H1 (cell line): ENCODE results near the gene POLE2. TPM values are rescaled to one million over a fixed set of nuclear protein-coding genes. Genes with fewer than 3 reads are reported as not detected.

Experiments
- CTCF ChIA-PET: fragments of 300-600 bp; sonication (Branson Sonifier 250); formaldehyde crosslinking; loops from one replicate; lab custom pipeline; 2021; ENCODE audit not compliant: partially characterized antibody; lab: Charles Lee
- POLR2A ChIA-PET: fragments of 300-600 bp; sonication (Branson Sonifier 250); formaldehyde crosslinking; loops from one replicate; lab custom pipeline; 2021; ENCODE audit warnings: inconsistent platforms; ENCODE audit not compliant: partially characterized antibody; lab: Charles Lee
- DNase-seq, 2 experiments: peaks; one replicate each; pipeline versions ENCODE4 v3.0.0 to v3.0.0-alpha.2; 2010 to 2022; ENCODE audit warnings: low spot score in 2 of 2, low read depth in 1 of 2, mixed read lengths in 1 of 2
- FAIRE-seq: peaks from 2 replicates; lab custom pipeline; 2011; peaks lifted over from hg19 to GRCh38; lab: Jason Lieb, UNC
- H2AFZ ChIP-seq: 2 replicates; pipeline ENCODE4 v1.8.1; 2012; ENCODE audit warnings: low read length, inconsistent platforms
- H2AK5ac ChIP-seq: 2 replicates; pipeline ENCODE4 v1.6.1; 2013; ENCODE audit warnings: low read depth, low read length
- H2BK120ac ChIP-seq: replicated peaks from 2 replicates; pipeline ENCODE3; 2013; ENCODE audit warnings: low read depth, low read length, inconsistent platforms
- H2BK12ac ChIP-seq: 2 replicates; pipeline ENCODE4 v1.6.1; 2013; ENCODE audit warnings: low read depth, low read length
- H2BK15ac ChIP-seq: 2 replicates; pipeline ENCODE4 v1.6.1; 2013; ENCODE audit warnings: low read length
- H2BK20ac ChIP-seq: 2 replicates; pipeline ENCODE4 v1.6.1; 2013; ENCODE audit warnings: low read length
- H2BK5ac ChIP-seq: 2 replicates; pipeline ENCODE4 v1.6.1; 2013; ENCODE audit warnings: low read depth, low read length
- H3K14ac ChIP-seq: 2 replicates; pipeline ENCODE4 v1.6.1; 2013; ENCODE audit warnings: inconsistent platforms; ENCODE audit not compliant: insufficient read length
- H3K18ac ChIP-seq: 2 replicates; pipeline ENCODE4 v1.6.1; 2013; ENCODE audit warnings: low read length; ENCODE audit errors: extremely low read depth
- H3K23ac ChIP-seq: 2 replicates; pipeline ENCODE4 v1.6.1; 2013; ENCODE audit warnings: inconsistent platforms; ENCODE audit not compliant: insufficient read length
- H3K23me2 ChIP-seq: 2 replicates; pipeline ENCODE4 v1.6.1; 2013; ENCODE audit warnings: low read depth, low read length
- H3K27ac ChIP-seq: 2 replicates; pipeline ENCODE4 v1.6.1; 2011; ENCODE audit warnings: low read depth, low read length, inconsistent platforms
- H3K27me3 ChIP-seq, 4 experiments: replicated peaks in 1 of 4; 1 replicate in 1 of 4; 2 replicates in 3 of 4; pipeline versions ENCODE4 v1.6.1 to v1.8.1; 2011 to 2013; ENCODE audit warnings: low read length in 3 of 4, mild to moderate bottlenecking in 3 of 4, inconsistent platforms in 2 of 4, mixed read lengths in 2 of 4, moderate library complexity in 1 of 4; ENCODE audit not compliant: control insufficient read depth in 3 of 4, insufficient read depth in 3 of 4; ENCODE audit errors: extremely low read depth in 1 of 4
- H3K36me3 ChIP-seq, 4 experiments: 2 replicates each; pipeline versions ENCODE4 v1.6.1 to v1.8.1; 2011 to 2013; ENCODE audit warnings: mild to moderate bottlenecking in 4 of 4, low read length in 3 of 4, moderate library complexity in 2 of 4, control low read depth in 1 of 4, inconsistent platforms in 1 of 4; ENCODE audit not compliant: insufficient read depth in 4 of 4, control insufficient read depth in 2 of 4
- H3K4ac ChIP-seq: replicated peaks from 2 replicates; pipeline ENCODE3; 2013; ENCODE audit warnings: low read length, low read depth, mixed read lengths, inconsistent platforms; ENCODE audit not compliant: insufficient read length
- H3K4me1 ChIP-seq, 4 experiments: replicated peaks in 1 of 4; 1 replicate in 1 of 4; 2 replicates in 3 of 4; pipeline versions ENCODE4 v1.6.1 to v1.8.1; 2011 to 2013; ENCODE audit warnings: low read length in 3 of 4, inconsistent platforms in 2 of 4, mixed read lengths in 1 of 4; ENCODE audit not compliant: insufficient read depth in 4 of 4, control insufficient read depth in 3 of 4
- H3K4me2 ChIP-seq, 2 experiments: 2 replicates each; pipeline versions ENCODE4 v1.6.1 to v1.8.1; 2011 to 2013; ENCODE audit warnings: low read depth in 2 of 2, low read length in 2 of 2, control low read depth in 1 of 2, inconsistent platforms in 1 of 2, mild to moderate bottlenecking in 1 of 2; ENCODE audit not compliant: insufficient read depth in 1 of 2
- H3K4me3 ChIP-seq, 4 experiments: fragments of 200-600, 300-600 bp in 1 of 4; sonication (generic), shearing (Covaris generic), sonication (Bioruptor Twin) in 1 of 4; 2 replicates each; pipeline versions ENCODE4 v1.5.1 to v1.8.1; 2011 to 2016; ENCODE audit warnings: low read length in 4 of 4, low read depth in 3 of 4, control low read depth in 2 of 4, inconsistent platforms in 2 of 4, mild to moderate bottlenecking in 2 of 4, mixed read lengths in 1 of 4, moderate library complexity in 1 of 4; ENCODE audit not compliant: insufficient read depth in 2 of 4; ENCODE audit errors: extremely low read depth in 1 of 4
- H3K56ac ChIP-seq: replicated peaks from 2 replicates; pipeline ENCODE3; 2013; ENCODE audit warnings: low read depth, mild to moderate bottlenecking, mixed read lengths, low read length, inconsistent platforms; ENCODE audit not compliant: insufficient read length
- H3K79me1 ChIP-seq: 2 replicates; pipeline ENCODE4 v1.6.1; 2013; ENCODE audit warnings: low read depth, low read length, control low read depth
- H3K79me2 ChIP-seq, 2 experiments: 2 replicates each; pipeline versions ENCODE4 v1.6.1 to v1.8.1; 2012 to 2013; ENCODE audit warnings: low read length in 2 of 2, mild to moderate bottlenecking in 2 of 2, inconsistent platforms in 1 of 2; ENCODE audit not compliant: insufficient read depth in 2 of 2, control insufficient read depth in 1 of 2
- H3K9ac ChIP-seq, 4 experiments: replicated peaks in 1 of 4; 1 replicate in 1 of 4; 2 replicates in 3 of 4; pipeline versions ENCODE4 v1.6.1 to v1.8.1; 2011 to 2013; ENCODE audit warnings: low read depth in 3 of 4, low read length in 3 of 4, control low read depth in 2 of 4, mild to moderate bottlenecking in 2 of 4, moderate library complexity in 2 of 4, inconsistent platforms in 1 of 4; ENCODE audit errors: extremely low read depth in 1 of 4
- H3K9me3 ChIP-seq, 2 experiments: 2 replicates each; pipeline versions ENCODE4 v1.6.1 to v1.8.1; 2012 to 2013; ENCODE audit warnings: mild to moderate bottlenecking in 2 of 2, moderate library complexity in 2 of 2, control low read depth in 1 of 2, inconsistent platforms in 1 of 2, low read depth in 1 of 2, low read length in 1 of 2, mixed read lengths in 1 of 2; ENCODE audit not compliant: insufficient read depth in 2 of 2
- H4K20me1 ChIP-seq, 2 experiments: replicated peaks in 1 of 2; 2 replicates each; pipeline versions ENCODE3 to v1.8.1; 2011 to 2013; ENCODE audit warnings: inconsistent platforms in 2 of 2, low read length in 2 of 2, mild to moderate bottlenecking in 1 of 2; ENCODE audit not compliant: insufficient read depth in 2 of 2, control insufficient read depth in 1 of 2
- H4K5ac ChIP-seq: 2 replicates; pipeline ENCODE4 v1.6.1; 2013; ENCODE audit warnings: low read length, low read depth, mixed read lengths, inconsistent platforms; ENCODE audit not compliant: insufficient read length
- H4K8ac ChIP-seq: 2 replicates; pipeline ENCODE4 v1.8.0; 2013; ENCODE audit warnings: mild to moderate bottlenecking, moderate library complexity, low read length, inconsistent platforms; ENCODE audit not compliant: insufficient read depth; ENCODE audit errors: extremely low read depth
- H4K91ac ChIP-seq: replicated peaks from 2 replicates; pipeline ENCODE3; 2013; ENCODE audit warnings: low read length, mixed read lengths, inconsistent platforms; ENCODE audit not compliant: insufficient read length
- ATF2 ChIP-seq: IDR thresholded peaks from 2 replicates; pipeline ENCODE4 v1.6.1; 2012; ENCODE audit warnings: low read length, inconsistent platforms
- ATF3 ChIP-seq: IDR thresholded peaks from 2 replicates; pipeline ENCODE4 v1.6.1; 2011; ENCODE audit warnings: low read depth, mild to moderate bottlenecking, low read length; ENCODE audit not compliant: insufficient read depth
- CBX5 ChIP-seq: fragments of 300-800, 300-1000 bp; sonication (generic); IDR thresholded peaks from 2 replicates; pipeline ENCODE4 v1.7.1; 2016; ENCODE audit warnings: antibody characterized with exemption, low read length, low read depth
- CHD2 ChIP-seq: IDR thresholded peaks from 2 replicates; pipeline ENCODE4 v1.6.1; 2012; ENCODE audit warnings: low read length, improper control_type of control experiment
- JUND ChIP-seq: IDR thresholded peaks from 2 replicates; pipeline ENCODE4 v1.6.1; 2011; ENCODE audit warnings: mild to moderate bottlenecking, improper control_type of control experiment, low read length
- KDM4A ChIP-seq: IDR thresholded peaks from one replicate; pipeline ENCODE4 v1.7.1; 2012; ENCODE audit warnings: low read depth, mild to moderate bottlenecking, moderate library complexity, low read length, inconsistent platforms; ENCODE audit not compliant: severe bottlenecking
- MAFK ChIP-seq: IDR thresholded peaks from 2 replicates; pipeline ENCODE4 v1.6.1; 2012; ENCODE audit warnings: low read depth, mild to moderate bottlenecking, improper control_type of control experiment, low read length
- PHF8 ChIP-seq: fragments of 200-600 bp; sonication (generic); conservative IDR thresholded peaks from 2 replicates; pipeline ENCODE4 v1.7.1; 2012; ENCODE audit warnings: low read depth, mild to moderate bottlenecking, inconsistent platforms, low read length, moderate library complexity
- RAD21 ChIP-seq, 2 experiments: IDR thresholded peaks in 1 of 2; conservative IDR thresholded peaks in 1 of 2; 2 replicates each; pipeline ENCODE4 v1.6.1; 2011; ENCODE audit warnings: low read depth in 2 of 2, low read length in 2 of 2, improper control_type of control experiment in 1 of 2, inconsistent platforms in 1 of 2, mild to moderate bottlenecking in 1 of 2, moderate library complexity in 1 of 2
- SIN3A ChIP-seq, 2 experiments: IDR thresholded peaks in 1 of 2; conservative IDR thresholded peaks in 1 of 2; 2 replicates each; pipeline ENCODE4 v1.6.1; 2011 to 2012; ENCODE audit warnings: low read length in 2 of 2, improper control_type of control experiment in 1 of 2, low read depth in 1 of 2, mild to moderate bottlenecking in 1 of 2
- YY1 ChIP-seq: IDR thresholded peaks from 2 replicates; pipeline ENCODE4 v1.6.1; 2011; ENCODE audit warnings: low read depth, mild to moderate bottlenecking, low read length
- WGBS, 2 experiments: shearing (Covaris generic) in 1 of 2; methylation state at CpG; one replicate each; pipeline versions ENCODE4 v1.1.6 to v1.1.7; 2013 to 2015; ENCODE audit warnings: low lambda C conversion rate in 2 of 2, mixed read lengths in 2 of 2, inconsistent platforms in 1 of 2, low coverage in 1 of 2, missing lambda C conversion rate in 1 of 2; ENCODE audit not compliant: insufficient replicate concordance in 2 of 2, insufficient coverage in 1 of 2, insufficient read length in 1 of 2; ENCODE audit errors: extremely low coverage in 1 of 2, missing lambda C conversion rate in 1 of 2; 5-methylcytosine and 5-hydroxymethylcytosine counted together
- polyA plus RNA-seq, 7 experiments: library from polyadenylated mRNA; depleted of rRNA in 3 of 7; stranded (reverse) in 5 of 7; unstranded in 2 of 7; fragments of >200 nt in 5 of 7; fragments of 200-250 nt in 2 of 7; gene quantifications; 1 replicate in 5 of 7; 2 replicates in 1 of 7; 4 replicates in 1 of 7; pipeline versions ENCODE4 v1.2.1 to v1.2.3, GENCODE V29; 2011 to 2013; ENCODE audit warnings: missing spikeins in 2 of 7, mixed read lengths in 2 of 7
- total RNA-seq: library from RNA; stranded (reverse); fragmentation: NEBNext Ultra II Directional; extraction: Animal tissue kit (Norgen Biotek cat#: 25700); gene quantifications from 2 replicates; pipeline ENCODE4 v1.2.1, GENCODE V29; 2021

POLE2 gene
- total and polyA plus RNA-seq, 2 of the 8 experiments (the other 6 are each of a cell fraction or from before 2014, with no cell fraction given) = 31.2 to 41.7 TPM

- Histone ChIP-seq H3K9ac (no peak overlapping the region), H2BK20ac (no peak overlapping the region), H4K91ac (no peak overlapping the region), H2BK15ac (no peak overlapping the region), H3K18ac (no peak overlapping the region), H2AFZ (no peak overlapping the region), H3K27ac (no peak overlapping the region), H4K8ac (no peak overlapping the region), H2BK5ac (no peak overlapping the region), H3K56ac (no peak overlapping the region), H3K27me3 (no peaks in the 10 kb centered on the region), H3K4ac (no peak overlapping the region), H3K23ac (no peak overlapping the region), H3K36me3 (peaks cover 0 to 16% (median under 1%) of the 10 kb centered on the region in 4 experiments; a peak in 1 of 8 replicates), H3K14ac (no peak overlapping the region), H3K4me3 (no peak overlapping the region), H3K79me2 (peaks cover 0 to 67% of the 10 kb centered on the region in 2 experiments; a peak in 3 of 4 replicates), H2AK5ac (no peak overlapping the region), H3K23me2 (peaks cover 10% of the 10 kb centered on the region; the same call in 1 of the 2 replicates), H2BK120ac (no peak overlapping the region), H3K4me2 (no peak overlapping the region), H4K5ac (no peak overlapping the region), H3K9me3 (no peaks in the 10 kb centered on the region), H3K4me1 (no peaks in the 10 kb centered on the region), H2BK12ac (no peak overlapping the region), H4K20me1 (peaks cover 4 to 14% of the 10 kb centered on the region in 2 experiments), H3K79me1 (0 out of 2 replicates have a peak, but pooled peaks cover 6% of the 10 kb centered on the region)
- DNase-seq = no peak
- CTCF ChIA-PET = interaction anchor here (1.1 to 1.5 kb wide), 2 partner anchors 40 to 468 kb away, joined by 3 read pairs; no protein-coding TSS in a partner anchor
- WGBS, 2 experiments = 87% methylated on average over 1 of the region's 1 CpG; no CpG with 5 or more reads in 1 of the 2 experiments
- POLR2A ChIA-PET = interaction anchor here (0.6 to 1.5 kb wide), 3 partner anchors 13 to 276 kb away, joined by 3 to 7 read pairs (median 5); partner anchors contain the start of gene POLE2
- no peak for FAIRE-seq
- no peak for TF ChIP-seq ATF2
- TF ChIP-seq MAFK = no peak
- no peak for TF ChIP-seq CHD2
- TF ChIP-seq CBX5 = no peak
- no peak for TF ChIP-seq JUND
- no peak for TF ChIP-seq KDM4A
- no peak for TF ChIP-seq RAD21 (IDR thresholded peaks at IDR 0.05 in 1 of 2, conservative IDR thresholded peaks at IDR 0.05 in 1 of 2; ENCODE audit: low read depth in 2 of 2, low read length in 2 of 2)
- TF ChIP-seq ATF3 = no peak
- no peak for TF ChIP-seq SIN3A (conservative IDR thresholded peaks at IDR 0.05 in 1 of 2, IDR thresholded peaks at IDR 0.05 in 1 of 2; ENCODE audit: low read depth in 1 of 2, low read length in 2 of 2)
- no peak for TF ChIP-seq PHF8
- TF ChIP-seq YY1 = no peak
These were observed 51.1 kb downstream of the POLE2 start for GRCh38 chr14:49636866-49637265.
